PC-9 (cell line): ENCODE results near the gene CYBRD1.

Source experiments
- EZH2 ChIP-seq: fragments of 200-600 bp; sonication (generic); IDR thresholded peaks from 2 replicates; pipeline ENCODE4 v1.8.0; 2017; ENCODE audit warnings: antibody characterized with exemption, low read depth
- TF ChIP-seq, protein P1 (sequence below): fragments of 200-600 bp; sonication (generic); conservative IDR thresholded peaks from 2 replicates; pipeline ENCODE4 v1.6.1; 2017; ENCODE audit warnings: mixed run types, antibody characterized with exemption, mild to moderate bottlenecking, moderate library complexity

DNA sequence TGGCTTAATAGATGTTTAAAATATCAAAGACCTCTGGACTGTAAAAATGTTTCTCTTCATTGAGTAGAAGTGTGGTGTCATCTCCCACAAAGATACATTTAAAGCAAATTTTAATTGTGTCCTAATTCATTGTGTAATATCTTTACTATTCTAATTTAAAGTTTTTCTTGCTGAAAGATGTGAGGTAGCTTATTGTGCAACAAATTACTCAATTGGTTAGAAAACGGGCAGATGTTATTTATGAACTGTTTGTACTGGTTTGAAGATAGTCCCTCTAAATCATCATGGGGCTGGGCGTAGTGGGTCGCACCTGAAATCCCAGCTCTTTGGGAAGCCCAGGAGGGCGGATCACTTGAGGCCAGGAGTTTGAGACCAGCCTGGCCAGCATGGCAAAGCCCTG lies 65.3 kb downstream of the CYBRD1 start:
- TF ChIP-seq, protein P1, sequence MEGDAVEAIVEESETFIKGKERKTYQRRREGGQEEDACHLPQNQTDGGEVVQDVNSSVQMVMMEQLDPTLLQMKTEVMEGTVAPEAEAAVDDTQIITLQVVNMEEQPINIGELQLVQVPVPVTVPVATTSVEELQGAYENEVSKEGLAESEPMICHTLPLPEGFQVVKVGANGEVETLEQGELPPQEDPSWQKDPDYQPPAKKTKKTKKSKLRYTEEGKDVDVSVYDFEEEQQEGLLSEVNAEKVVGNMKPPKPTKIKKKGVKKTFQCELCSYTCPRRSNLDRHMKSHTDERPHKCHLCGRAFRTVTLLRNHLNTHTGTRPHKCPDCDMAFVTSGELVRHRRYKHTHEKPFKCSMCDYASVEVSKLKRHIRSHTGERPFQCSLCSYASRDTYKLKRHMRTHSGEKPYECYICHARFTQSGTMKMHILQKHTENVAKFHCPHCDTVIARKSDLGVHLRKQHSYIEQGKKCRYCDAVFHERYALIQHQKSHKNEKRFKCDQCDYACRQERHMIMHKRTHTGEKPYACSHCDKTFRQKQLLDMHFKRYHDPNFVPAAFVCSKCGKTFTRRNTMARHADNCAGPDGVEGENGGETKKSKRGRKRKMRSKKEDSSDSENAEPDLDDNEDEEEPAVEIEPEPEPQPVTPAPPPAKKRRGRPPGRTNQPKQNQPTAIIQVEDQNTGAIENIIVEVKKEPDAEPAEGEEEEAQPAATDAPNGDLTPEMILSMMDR, result no peak
- no peak for TF ChIP-seq EZH2
